Choroid plexus epithelial cell (primary cell): ENCODE data around the gene CPNE9.

ENCODE experiments used
- DNase-seq: peaks from one replicate; pipeline ENCODE4 v3.0.0-alpha.2; 2010; ENCODE audit warnings: low read depth
- H3K4me3 ChIP-seq: 2 replicates; pipeline ENCODE4 v1.5.1; 2011; ENCODE audit warnings: low read depth, mild to moderate bottlenecking, control low read depth, low read length, moderate library complexity
- TF ChIP-seq, protein P1 (sequence below): conservative IDR thresholded peaks from 2 replicates; pipeline ENCODE4 v1.5.1; 2011; ENCODE audit warnings: low read depth, mild to moderate bottlenecking, control low read depth, inconsistent platforms, low read length, moderate library complexity

The CPNE9 gene

DNA sequence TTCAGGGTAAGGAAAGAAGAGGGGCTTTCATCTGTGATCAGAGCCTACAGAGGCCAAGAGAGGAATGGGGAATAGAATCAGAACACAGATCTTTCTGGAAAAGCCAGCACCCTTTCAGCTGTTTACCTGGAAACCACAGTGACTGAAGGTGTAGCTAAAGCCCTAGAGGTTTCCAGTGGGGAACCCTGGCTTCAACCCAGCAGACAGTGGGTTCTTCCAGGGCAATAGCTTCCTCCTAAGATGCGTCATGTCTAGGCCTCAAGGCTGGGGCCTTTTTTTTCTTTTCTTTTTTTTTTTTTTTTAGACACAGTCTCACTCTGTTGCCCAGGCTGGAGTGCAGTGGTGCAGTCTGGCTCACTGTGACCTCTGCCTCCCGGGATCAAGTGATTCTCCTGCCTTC is 3.1 kb upstream of the CPNE9 start:
- H3K4me3 ChIP-seq, result no peak overlapping the region
- no peak for DNase-seq
- TF ChIP-seq, protein P1, sequence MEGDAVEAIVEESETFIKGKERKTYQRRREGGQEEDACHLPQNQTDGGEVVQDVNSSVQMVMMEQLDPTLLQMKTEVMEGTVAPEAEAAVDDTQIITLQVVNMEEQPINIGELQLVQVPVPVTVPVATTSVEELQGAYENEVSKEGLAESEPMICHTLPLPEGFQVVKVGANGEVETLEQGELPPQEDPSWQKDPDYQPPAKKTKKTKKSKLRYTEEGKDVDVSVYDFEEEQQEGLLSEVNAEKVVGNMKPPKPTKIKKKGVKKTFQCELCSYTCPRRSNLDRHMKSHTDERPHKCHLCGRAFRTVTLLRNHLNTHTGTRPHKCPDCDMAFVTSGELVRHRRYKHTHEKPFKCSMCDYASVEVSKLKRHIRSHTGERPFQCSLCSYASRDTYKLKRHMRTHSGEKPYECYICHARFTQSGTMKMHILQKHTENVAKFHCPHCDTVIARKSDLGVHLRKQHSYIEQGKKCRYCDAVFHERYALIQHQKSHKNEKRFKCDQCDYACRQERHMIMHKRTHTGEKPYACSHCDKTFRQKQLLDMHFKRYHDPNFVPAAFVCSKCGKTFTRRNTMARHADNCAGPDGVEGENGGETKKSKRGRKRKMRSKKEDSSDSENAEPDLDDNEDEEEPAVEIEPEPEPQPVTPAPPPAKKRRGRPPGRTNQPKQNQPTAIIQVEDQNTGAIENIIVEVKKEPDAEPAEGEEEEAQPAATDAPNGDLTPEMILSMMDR, result no peak

DNA sequence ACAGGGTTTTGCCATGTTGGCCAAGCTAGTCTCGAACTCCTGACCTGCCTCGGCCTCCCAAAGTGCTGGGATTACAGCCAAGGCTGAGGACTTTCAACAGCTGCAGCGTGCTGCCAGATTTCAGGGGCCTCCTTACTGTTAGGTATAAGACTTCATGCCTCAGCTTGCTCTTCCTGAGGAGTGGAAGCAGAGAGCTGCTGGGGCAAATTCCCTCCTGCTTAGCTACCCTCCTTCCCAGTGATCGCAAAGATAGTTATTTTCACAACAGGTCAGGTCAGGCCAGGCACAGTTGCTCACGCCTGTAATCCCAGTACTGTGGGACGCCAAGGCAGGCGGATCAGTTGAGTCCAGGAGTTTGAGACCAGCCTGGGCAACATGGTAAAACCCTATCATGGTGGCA is 2.6 kb upstream of the CPNE9 start:
- no peak overlapping the region for H3K4me3 ChIP-seq
- TF ChIP-seq, protein P1, result no peak
- peak; percentile 19 for DNase-seq

DNA sequence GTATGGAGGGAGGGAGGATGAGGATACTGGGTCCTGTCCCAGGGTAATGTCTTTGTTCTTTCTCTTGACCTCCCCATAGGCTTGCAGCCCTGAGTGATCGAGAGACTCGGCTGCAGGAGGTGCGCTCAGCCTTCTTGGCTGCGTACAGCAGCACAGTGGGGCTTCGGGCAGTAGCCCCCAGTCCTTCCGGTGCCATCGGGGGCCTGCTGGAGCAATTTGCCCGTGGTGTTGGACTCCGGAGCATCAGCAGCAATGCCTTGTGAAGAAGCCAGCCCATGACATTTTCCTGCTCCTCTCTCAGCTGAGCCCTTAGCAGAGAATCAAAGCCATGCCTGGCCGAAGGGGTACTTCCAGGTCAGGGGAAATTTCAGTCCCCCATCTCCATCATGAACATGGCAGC is 1.9 kb upstream of the CPNE9 start:
- DNase-seq, result no peak
- TF ChIP-seq, protein P1, result no peak
- H3K4me3 ChIP-seq, result no peak overlapping the region

DNA sequence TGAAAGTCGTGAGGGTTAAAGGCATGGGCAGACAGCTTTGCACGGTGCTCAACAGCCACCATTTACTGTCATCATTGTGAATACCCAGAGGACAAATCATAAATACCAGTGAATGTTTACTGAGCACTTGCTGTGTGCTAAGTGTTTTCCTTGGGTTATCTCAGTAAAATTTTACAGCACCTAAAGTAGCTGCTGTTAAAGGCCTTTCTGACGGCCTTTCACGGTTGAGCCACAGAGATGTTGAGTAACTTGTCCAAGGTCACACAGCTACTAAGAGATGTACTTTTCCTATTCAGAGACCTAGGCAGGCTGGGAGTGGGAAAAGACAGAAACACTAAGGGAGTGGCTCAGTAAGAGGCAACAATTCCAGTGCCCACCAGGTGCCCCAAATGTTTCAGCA is 393 bp upstream of the CPNE9 start:
- no peak for DNase-seq
- no peak overlapping the region for H3K4me3 ChIP-seq
- TF ChIP-seq, protein P1, result no peak

DNA sequence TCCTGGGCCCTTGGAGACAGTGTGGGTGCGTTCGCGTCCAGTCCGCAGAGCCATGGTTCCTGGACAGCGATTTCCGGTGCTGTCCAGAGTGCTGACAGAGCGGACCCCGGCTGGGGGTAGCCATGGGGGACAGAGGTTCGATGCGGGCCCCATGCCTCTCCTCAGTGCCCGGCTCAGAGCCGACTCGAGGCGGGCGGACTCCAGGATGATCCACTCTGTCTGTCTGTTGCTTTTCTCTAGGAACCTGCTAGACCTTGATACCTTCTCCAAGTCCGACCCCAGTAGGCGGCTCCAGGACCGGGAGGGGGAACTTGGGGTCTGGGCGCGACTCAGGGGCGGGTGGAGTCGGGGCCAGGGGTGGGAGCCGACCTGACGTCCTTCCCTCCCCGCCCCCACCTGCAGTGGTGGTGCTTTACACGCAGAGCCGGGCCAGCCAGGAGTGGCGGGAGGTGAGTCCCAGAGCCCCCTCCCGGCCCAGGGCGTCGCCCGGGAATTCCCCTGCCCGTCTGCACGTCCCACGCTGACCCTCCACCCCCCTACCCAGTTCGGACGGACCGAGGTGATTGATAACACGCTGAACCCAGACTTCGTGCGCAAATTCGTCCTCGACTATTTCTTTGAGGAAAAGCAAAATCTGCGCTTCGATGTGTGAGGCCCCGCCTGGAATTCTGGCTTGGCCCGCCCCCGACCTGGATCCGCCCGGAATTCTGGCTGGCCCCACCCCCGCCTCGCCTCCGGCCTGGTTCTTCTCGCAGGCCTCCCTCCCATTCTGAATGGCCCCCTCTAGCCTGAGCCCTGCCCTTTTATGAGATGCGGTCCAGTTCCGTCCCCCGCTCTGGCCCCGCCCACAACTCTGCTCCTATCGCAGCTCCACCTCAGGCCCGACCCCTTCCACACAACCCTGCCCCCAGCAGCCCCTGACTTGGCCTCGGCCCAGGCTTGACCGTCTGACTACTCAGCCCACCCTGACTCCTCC is 1.0 kb downstream of the CPNE9 start:
- peak; percentile 30 for DNase-seq
- TF ChIP-seq, protein P1, result no peak
- H3K4me3 ChIP-seq, result peak overlapping the region; percentile 20

DNA sequence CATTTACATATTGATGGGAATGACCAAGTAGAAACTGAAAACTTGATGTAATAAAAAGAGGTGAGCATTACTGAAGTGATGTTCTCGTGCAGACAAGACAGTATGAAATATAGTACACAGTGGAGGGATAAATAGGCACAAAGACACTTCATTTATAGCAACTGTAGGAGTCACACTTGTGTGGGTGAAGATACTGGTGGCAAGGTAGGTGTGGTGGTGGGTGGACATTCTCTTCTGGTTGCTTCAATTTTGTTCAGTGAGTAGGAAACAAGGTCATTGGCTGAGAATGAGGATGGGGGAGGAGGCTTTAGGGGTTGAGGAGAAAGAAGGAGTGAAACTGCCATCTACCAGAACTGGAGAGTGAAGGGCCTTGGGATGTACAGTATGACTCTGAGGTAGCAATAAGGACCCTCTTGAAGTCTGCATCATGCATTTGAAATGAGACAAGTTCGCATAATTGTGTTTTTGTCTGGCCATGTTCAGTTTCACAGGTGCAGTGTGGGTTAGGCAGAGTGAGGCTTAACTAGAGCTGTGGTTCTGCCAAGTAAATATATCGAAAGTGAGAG is 6.6 kb downstream of the CPNE9 start:
- no peak for DNase-seq
- TF ChIP-seq, protein P1, result no peak

More for the DNA sequence above, 6.6 kb downstream of the CPNE9 start:
- no peak overlapping the region for H3K4me3 ChIP-seq
